ENCODE results near the gene NECTIN4. TPM values are rescaled to one million over a fixed set of nuclear protein-coding genes. Genes with fewer than 3 reads are reported as not detected.

NECTIN4 gene
- total RNA-seq, 4 donors from 2014 or later, result 0.72 TPM; not detected in 3

DNA sequence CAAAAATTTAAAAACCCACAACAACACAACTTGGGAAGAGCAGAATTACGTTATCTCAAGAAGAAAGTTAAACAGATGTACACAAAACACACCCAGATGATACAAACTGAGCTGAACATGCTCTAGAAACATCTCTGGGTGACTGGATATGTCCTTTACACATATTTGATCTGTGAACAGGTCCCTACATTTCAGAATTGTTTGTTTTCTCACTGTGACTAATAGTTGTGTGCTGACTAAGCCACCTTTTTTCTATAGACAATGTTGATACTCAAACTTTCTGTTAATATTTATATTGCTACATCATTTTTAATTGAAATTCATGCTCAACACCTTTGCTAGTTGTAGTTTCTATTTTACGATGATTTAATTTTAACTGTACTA, 67.4 kb downstream of the NECTIN4 start:
- TF ChIP-seq, protein P1, sequence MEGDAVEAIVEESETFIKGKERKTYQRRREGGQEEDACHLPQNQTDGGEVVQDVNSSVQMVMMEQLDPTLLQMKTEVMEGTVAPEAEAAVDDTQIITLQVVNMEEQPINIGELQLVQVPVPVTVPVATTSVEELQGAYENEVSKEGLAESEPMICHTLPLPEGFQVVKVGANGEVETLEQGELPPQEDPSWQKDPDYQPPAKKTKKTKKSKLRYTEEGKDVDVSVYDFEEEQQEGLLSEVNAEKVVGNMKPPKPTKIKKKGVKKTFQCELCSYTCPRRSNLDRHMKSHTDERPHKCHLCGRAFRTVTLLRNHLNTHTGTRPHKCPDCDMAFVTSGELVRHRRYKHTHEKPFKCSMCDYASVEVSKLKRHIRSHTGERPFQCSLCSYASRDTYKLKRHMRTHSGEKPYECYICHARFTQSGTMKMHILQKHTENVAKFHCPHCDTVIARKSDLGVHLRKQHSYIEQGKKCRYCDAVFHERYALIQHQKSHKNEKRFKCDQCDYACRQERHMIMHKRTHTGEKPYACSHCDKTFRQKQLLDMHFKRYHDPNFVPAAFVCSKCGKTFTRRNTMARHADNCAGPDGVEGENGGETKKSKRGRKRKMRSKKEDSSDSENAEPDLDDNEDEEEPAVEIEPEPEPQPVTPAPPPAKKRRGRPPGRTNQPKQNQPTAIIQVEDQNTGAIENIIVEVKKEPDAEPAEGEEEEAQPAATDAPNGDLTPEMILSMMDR (IDR thresholded peaks at IDR 0.05), result no peak
- no peak for DNase-seq (ENCODE audit: low spot score)
- ATAC-seq (ENCODE audit: low FRiP score), result no peak

DNA sequence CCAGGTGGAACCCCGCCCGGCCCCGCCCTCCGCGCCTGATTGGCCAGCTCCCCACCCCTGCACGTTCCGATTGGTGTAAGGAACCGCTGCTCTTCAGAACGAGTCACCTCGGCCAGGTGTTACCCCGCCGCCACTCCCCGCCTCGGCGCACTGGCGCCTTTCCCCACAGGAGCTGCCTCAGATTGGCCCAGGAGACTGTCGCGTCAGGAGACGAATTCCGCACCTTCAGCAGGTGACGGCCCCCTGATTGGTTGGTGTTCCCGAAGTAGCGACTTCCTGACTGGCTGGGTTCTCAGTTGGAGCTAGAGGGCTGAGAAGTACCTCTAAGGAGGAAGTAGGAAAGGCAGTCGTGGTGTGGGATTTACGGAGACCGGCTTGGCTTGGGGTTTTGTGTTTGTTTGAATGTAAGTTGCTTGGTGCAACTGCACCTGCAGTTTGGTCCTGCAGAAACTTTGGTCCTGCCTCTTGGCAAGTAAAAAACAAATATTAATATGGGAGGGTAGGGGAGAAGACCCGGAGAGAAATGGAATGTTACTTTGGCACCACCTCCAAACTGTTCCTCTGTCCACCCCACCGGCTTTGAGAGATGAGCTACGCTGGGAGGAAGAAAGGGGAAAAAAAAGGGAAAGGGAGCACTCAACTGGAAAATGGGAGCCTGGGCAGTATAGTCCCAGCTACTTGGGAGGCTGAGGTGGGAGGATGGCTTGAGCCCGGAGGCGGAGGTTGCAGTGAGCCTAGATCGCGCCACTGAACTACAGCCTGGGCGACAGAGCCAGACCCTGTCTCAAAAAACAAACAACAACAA, 68.0 kb downstream of the NECTIN4 start:
- TF ChIP-seq, protein P1 (IDR thresholded peaks at IDR 0.05), result no peak
- ATAC-seq (ENCODE audit: low FRiP score) (peak; percentile 93), DNase-seq (ENCODE audit: low spot score) (no peak)

Small RNA genes within 50 kb of the gene (small RNA-seq; reads per million reads assigned to genes)
- not detected for gene AL591806.2

Other genes starting within 250 kb of the NECTIN4 start
- 10 to 100 TPM in 1 of 4 donors, 1 to 10 TPM in 1, under 1 TPM in 2; 0.84 to 10.3 (median 3.0) TPM for gene CD244, start 226.7 kb downstream of the NECTIN4 start, total RNA-seq
- 1,000 to 10,000 TPM in 3 of 4 donors, 100 to 1,000 TPM in 1; 105 to 7,953 (median 2,405) TPM for gene ITLN1, start 204.4 kb downstream of the NECTIN4 start, total RNA-seq
- 10 to 100 TPM in 2 of 4 donors, 1 to 10 TPM in 1, not detected in 1; 6.4 to 58.9 (median 30.3) TPM for gene ITLN2, start 134.7 kb downstream of the NECTIN4 start, total RNA-seq
- 10 to 100 TPM; 31.7 to 52.8 (median 44.4) TPM for gene F11R, start 68.4 kb downstream of the NECTIN4 start, total RNA-seq
- gene TSTD1, start 50.6 kb downstream of the NECTIN4 start, total RNA-seq, result 10 to 100 TPM; 26.0 to 43.1 (median 30.5) TPM
- 10 to 100 TPM; 44.8 to 87.5 (median 61.4) TPM for gene USF1, start 43.6 kb downstream of the NECTIN4 start, total RNA-seq
- gene ARHGAP30, start 19.7 kb downstream of the NECTIN4 start, total RNA-seq, result 10 to 100 TPM in 3 of 4 donors, 1 to 10 TPM in 1; 9.8 to 32.3 (median 24.7) TPM
- gene KLHDC9, start 8.8 kb upstream of the NECTIN4 start, total RNA-seq, result 1 to 10 TPM in 2 of 4 donors, under 1 TPM in 1, not detected in 1; 0.60 to 2.2 (median 1.5) TPM
- gene PFDN2, start 28.5 kb upstream of the NECTIN4 start, total RNA-seq, result 10 to 100 TPM; 30.6 to 90.1 (median 50.0) TPM
- 100 to 1,000 TPM in 1 of 4 donors, 10 to 100 TPM in 3; 28.1 to 122 (median 33.4) TPM for gene NIT1, start 28.5 kb upstream of the NECTIN4 start, total RNA-seq
- gene DEDD, start 43.1 kb upstream of the NECTIN4 start, total RNA-seq, result 10 to 100 TPM; 32.0 to 54.8 (median 43.1) TPM
- 10 to 100 TPM; 73.6 to 96.7 (median 78.4) TPM for gene UFC1, start 64.4 kb upstream of the NECTIN4 start, total RNA-seq
- 10 to 100 TPM in 3 of 4 donors, 1 to 10 TPM in 1; 7.8 to 19.5 (median 12.7) TPM for gene USP21, start 69.9 kb upstream of the NECTIN4 start, total RNA-seq
- 10 to 100 TPM; 12.5 to 28.4 (median 13.8) TPM for gene PPOX, start 76.9 kb upstream of the NECTIN4 start, total RNA-seq
- 10 to 100 TPM; 20.6 to 50.7 (median 37.1) TPM for gene B4GALT3, start 87.9 kb upstream of the NECTIN4 start, total RNA-seq
- gene ADAMTS4, start 109.5 kb upstream of the NECTIN4 start, total RNA-seq, result 100 to 1,000 TPM in 2 of 4 donors, 10 to 100 TPM in 2; 38.5 to 238 (median 121) TPM
- 100 to 1,000 TPM in 3 of 4 donors, 10 to 100 TPM in 1; 89.4 to 136 (median 122) TPM for gene NDUFS2, start 112.8 kb upstream of the NECTIN4 start, total RNA-seq
- 100 to 1,000 TPM in 3 of 4 donors, 10 to 100 TPM in 1; 96.3 to 346 (median 179) TPM for gene FCER1G, start 125.7 kb upstream of the NECTIN4 start, total RNA-seq
- gene APOA2, start 134.1 kb upstream of the NECTIN4 start, total RNA-seq, result not detected
- 10 to 100 TPM in 3 of 4 donors, 1 to 10 TPM in 1; 9.6 to 15.4 (median 13.4) TPM for gene TOMM40L, start 136.5 kb upstream of the NECTIN4 start, total RNA-seq
- gene NR1I3, start 148.6 kb upstream of the NECTIN4 start, total RNA-seq, result not detected
- under 1 TPM in 2 of 4 donors, not detected in 2; 0.56 to 0.63 TPM for gene PCP4L1, start 169.2 kb upstream of the NECTIN4 start, total RNA-seq
- gene MPZ, start 220.4 kb upstream of the NECTIN4 start, total RNA-seq, result 1 to 10 TPM; 1.8 to 9.0 (median 4.2) TPM
- 10 to 100 TPM; 22.9 to 66.3 (median 49.3) TPM for gene SDHC, start 224.8 kb upstream of the NECTIN4 start, total RNA-seq